Measurements from ENCODE around the gene RBP3.

- no peak for TF ChIP-seq CTCF (IDR thresholded peaks at IDR 0.05; ENCODE audit: extremely low read depth in 1 of 2, insufficient read depth in 1 of 2, low read depth in 1 of 2, low read length in 2 of 2)
- no peak for TF ChIP-seq POLR2AphosphoS5 (IDR thresholded peaks at IDR 0.05; ENCODE audit: insufficient read depth, low read depth, low read length)
- no peak for TF ChIP-seq JUN (IDR thresholded peaks at IDR 0.05; ENCODE audit: borderline replicate concordance, insufficient read depth, insufficient read length, low read depth)
- no peak for TF ChIP-seq EZH2 (IDR thresholded peaks at IDR 0.05; ENCODE audit: borderline replicate concordance, low read depth, low read length, severe bottlenecking)
- no peak for TF ChIP-seq MYC (IDR thresholded peaks at IDR 0.05; ENCODE audit: low read depth, low read length)
- no peak for TF ChIP-seq POLR2A (IDR thresholded peaks at IDR 0.05; ENCODE audit: low read depth, low read length)
- no peak for TF ChIP-seq MAX (IDR thresholded peaks at IDR 0.05; ENCODE audit: insufficient read depth, insufficient read length)
These were observed 27.4 kb upstream of the RBP3 start for GRCh38 chr10:47320812-47321211.

Data from endothelial cell of umbilical vein (primary cell).